CD8-positive, alpha-beta memory T cell (primary cell): ENCODE results near the gene RABGAP1L. TPM values are rescaled to one million over a fixed set of nuclear protein-coding genes. Genes with fewer than 3 reads are reported as not detected.
"Not testable (repeated sequence)": the region's sequence is repeated elsewhere in the genome, so short reads cannot be mapped to it uniquely, and the experiment has no call there.

ENCODE experiments used
- CTCF ChIA-PET: fragments of 350-600 bp; sonication (Branson Sonifier 250); formaldehyde crosslinking; loops from one replicate; lab custom pipeline; 2021; ENCODE audit warnings: antibody characterized with exemption; lab: Charles Lee
- POLR2A ChIA-PET: fragments of 350-600 bp; sonication (Branson Sonifier 250); formaldehyde crosslinking; loops from one replicate; lab custom pipeline; 2021; ENCODE audit warnings: antibody characterized with exemption; lab: Charles Lee
- DNase-seq, 5 donors: peaks; one replicate each; pipeline versions ENCODE4 v3.0.0 to v3.0.0-alpha.2; 2020 to 2022; ENCODE audit warnings: mixed read lengths in 1 of 5
- H3K27ac ChIP-seq: one replicate; pipeline ENCODE4 v1.7.0; 2013; ENCODE audit warnings: low read depth, mild to moderate bottlenecking, low read length, moderate library complexity
- H3K27me3 ChIP-seq: 2 replicates; pipeline ENCODE4 v1.7.0; 2013; ENCODE audit warnings: low read length, mild to moderate bottlenecking; ENCODE audit not compliant: insufficient read depth, poor library complexity, severe bottlenecking
- H3K36me3 ChIP-seq: 2 replicates; pipeline ENCODE4 v1.7.0; 2013; ENCODE audit warnings: mild to moderate bottlenecking, low read length, moderate library complexity; ENCODE audit not compliant: insufficient read depth
- H3K4me1 ChIP-seq: 2 replicates; pipeline ENCODE4 v1.7.0; 2013; ENCODE audit warnings: mild to moderate bottlenecking, low read length, moderate library complexity; ENCODE audit not compliant: insufficient read depth
- H3K4me3 ChIP-seq: 2 replicates; pipeline ENCODE4 v1.7.0; 2013; ENCODE audit warnings: mild to moderate bottlenecking, low read length
- H3K9me3 ChIP-seq: 2 replicates; pipeline ENCODE4 v1.7.0; 2013; ENCODE audit warnings: mild to moderate bottlenecking, low read length
- H3K27ac Mint-ChIP-seq, 8 donors: one replicate each; pipeline ENCODE4 v1.8.0; 2020 to 2021; ENCODE audit warnings: mixed read lengths in 8 of 8, mild to moderate bottlenecking in 6 of 8, inconsistent platforms in 3 of 8, moderate library complexity in 3 of 8
- H3K27me3 Mint-ChIP-seq, 2 donors: one replicate each; pipeline ENCODE4 v1.8.0; 2020 to 2021; ENCODE audit warnings: mixed read lengths in 2 of 2, mild to moderate bottlenecking in 1 of 2, moderate library complexity in 1 of 2
- H3K36me3 Mint-ChIP-seq, 3 donors: one replicate each; pipeline ENCODE4 v1.8.0; 2020 to 2021; ENCODE audit warnings: mixed read lengths in 3 of 3, inconsistent platforms in 1 of 3, mild to moderate bottlenecking in 1 of 3
- H3K4me1 Mint-ChIP-seq, 3 donors: one replicate each; pipeline ENCODE4 v1.8.0; 2020 to 2021; ENCODE audit warnings: mixed read lengths in 3 of 3, inconsistent platforms in 1 of 3, mild to moderate bottlenecking in 1 of 3
- H3K4me3 Mint-ChIP-seq, 7 donors: one replicate each; pipeline ENCODE4 v1.8.0; 2020 to 2021; ENCODE audit warnings: mixed read lengths in 7 of 7, mild to moderate bottlenecking in 6 of 7, moderate library complexity in 4 of 7, inconsistent platforms in 2 of 7
- H3K9me3 Mint-ChIP-seq, 5 donors: one replicate each; pipeline ENCODE4 v1.8.0; 2020 to 2022; ENCODE audit warnings: mixed read lengths in 5 of 5, mild to moderate bottlenecking in 3 of 5, moderate library complexity in 2 of 5, inconsistent platforms in 1 of 5
- polyA plus RNA-seq: library from polyadenylated mRNA; unstranded; fragments of 300-500 nt; fragmentation: Illumina TruSeq; gene quantifications from one replicate; pipeline ENCODE4 v1.2.3, GENCODE V29; 2021
- total RNA-seq, 2 experiments: library from RNA; stranded (reverse); gene quantifications; one replicate each; pipeline ENCODE4 v1.2.3, GENCODE V29; 2021

Gene RABGAP1L
- total and polyA plus RNA-seq, 3 experiments from 2014 or later: 41.7 to 78.5 (median 42.7) TPM

DNA sequence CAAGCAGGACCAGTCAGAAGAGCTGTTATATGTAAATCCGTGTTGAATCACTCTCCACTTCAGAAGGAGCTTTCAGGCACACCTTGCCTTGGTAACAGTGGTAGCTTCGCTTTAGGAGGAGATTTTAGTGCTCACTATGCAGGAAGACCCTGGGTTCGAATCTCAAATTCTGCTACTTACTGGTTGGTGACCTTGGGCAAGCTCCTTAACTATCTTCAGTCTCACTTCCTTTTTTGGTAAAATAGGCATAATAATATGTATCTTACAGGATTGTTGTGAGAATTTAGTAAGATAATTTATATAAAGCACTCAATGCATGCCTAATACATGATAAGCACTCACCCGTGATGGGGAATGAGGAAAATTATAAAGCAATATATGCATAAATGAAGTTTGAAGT lies 241.8 kb downstream of the RABGAP1L start:
- ChIA-PET CTCF (no interaction called here), POLR2A (no interaction called here)
- Mint-ChIP-seq H3K27me3 (no peaks in the 10 kb centered on the region), H3K36me3 (peaks cover 32 to 45% (median 39%) of the 10 kb centered on the region in 3 donors), H3K27ac (no peak overlapping the region), H3K9me3 (peaks cover 0 to 5% (median 0%) of the 10 kb centered on the region in 5 donors), H3K4me1 (peaks cover 23 to 48% (median 25%) of the 10 kb centered on the region in 3 donors), H3K4me3 (no peak overlapping the region)
- Histone ChIP-seq H3K9me3 (no peaks in the 10 kb centered on the region), H3K4me1 (no peaks in the 10 kb centered on the region), H3K27me3 (no peaks in the 10 kb centered on the region), H3K36me3 (no peaks in the 10 kb centered on the region), H3K27ac (no peak overlapping the region), H3K4me3 (no peak overlapping the region)
- no peak for DNase-seq

DNA sequence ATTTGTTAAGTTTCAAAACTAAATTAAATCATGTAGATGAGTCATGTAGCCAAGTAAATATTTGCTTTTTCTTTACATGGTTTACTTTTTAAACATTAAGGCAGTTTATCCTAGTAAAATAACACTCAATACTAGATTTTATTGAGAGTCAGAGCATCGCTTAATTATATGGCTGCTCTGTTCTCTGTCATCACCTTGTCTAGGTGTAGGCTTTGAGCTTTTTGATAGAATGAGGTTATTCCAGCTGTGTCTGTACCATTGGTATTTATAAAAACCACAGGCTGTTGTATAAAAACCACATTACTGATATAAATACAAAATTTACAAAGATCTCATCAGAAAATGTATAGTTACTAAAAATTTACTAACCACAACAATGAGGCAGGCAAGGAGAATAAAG lies 245.9 kb downstream of the RABGAP1L start:
- peaks cover 17 to 25% (median 22%) of the 10 kb centered on the region in 3 donors for H3K36me3 Mint-ChIP-seq
- no peaks in the 10 kb centered on the region for H3K27me3 Mint-ChIP-seq
- H3K9me3 Mint-ChIP-seq: peaks cover 0 to 4% (median 2%) of the 10 kb centered on the region in 5 donors
- H3K36me3 ChIP-seq: no peaks in the 10 kb centered on the region
- no peak overlapping the region for H3K4me3 Mint-ChIP-seq
- ChIA-PET POLR2A (no interaction called here), CTCF (no interaction called here)
- no peak for DNase-seq
- no peaks in the 10 kb centered on the region for H3K4me1 ChIP-seq
- no peak overlapping the region for H3K27ac ChIP-seq
- no peaks in the 10 kb centered on the region for H3K9me3 ChIP-seq
- no peak overlapping the region for H3K27ac Mint-ChIP-seq
- no peak overlapping the region for H3K4me3 ChIP-seq
- peaks cover 17 to 40% (median 20%) of the 10 kb centered on the region in 3 donors for H3K4me1 Mint-ChIP-seq
- no peaks in the 10 kb centered on the region for H3K27me3 ChIP-seq

DNA sequence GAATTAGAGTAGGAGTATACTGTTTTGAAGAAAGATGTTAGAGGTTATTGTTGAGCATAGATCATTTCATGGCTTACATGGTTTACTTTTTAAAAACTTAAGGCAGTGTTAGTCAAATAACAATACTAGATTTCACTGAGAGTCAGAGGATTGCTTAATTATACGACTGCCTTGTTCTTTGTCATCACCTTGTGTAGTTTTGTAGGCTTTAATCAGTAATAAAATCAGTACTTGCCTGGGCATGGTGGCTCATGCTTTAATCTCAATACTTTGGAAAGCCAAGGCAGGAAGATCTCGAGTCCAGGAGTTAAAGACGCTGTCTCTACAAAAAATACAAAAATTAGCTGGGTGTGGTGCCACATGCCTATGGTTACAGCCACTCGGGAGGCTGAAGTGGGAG lies 247.1 kb downstream of the RABGAP1L start:
- Histone ChIP-seq H3K4me3 (no peak overlapping the region), H3K4me1 (no peaks in the 10 kb centered on the region), H3K27ac (no peak overlapping the region), H3K9me3 (no peaks in the 10 kb centered on the region), H3K27me3 (no peaks in the 10 kb centered on the region), H3K36me3 (no peaks in the 10 kb centered on the region)
- DNase-seq: no peak
- Mint-ChIP-seq H3K4me1 (peaks cover 24 to 49% (median 27%) of the 10 kb centered on the region in 3 donors), H3K4me3 (peak overlapping the region in 1 of 7 donors; percentile 15), H3K36me3 (peaks cover 11 to 23% (median 23%) of the 10 kb centered on the region in 3 donors), H3K27me3 (no peaks in the 10 kb centered on the region), H3K27ac (no peak overlapping the region), H3K9me3 (peaks cover 2 to 5% (median 2%) of the 10 kb centered on the region in 5 donors)
- ChIA-PET POLR2A (no interaction called here), CTCF (no interaction called here)

DNA sequence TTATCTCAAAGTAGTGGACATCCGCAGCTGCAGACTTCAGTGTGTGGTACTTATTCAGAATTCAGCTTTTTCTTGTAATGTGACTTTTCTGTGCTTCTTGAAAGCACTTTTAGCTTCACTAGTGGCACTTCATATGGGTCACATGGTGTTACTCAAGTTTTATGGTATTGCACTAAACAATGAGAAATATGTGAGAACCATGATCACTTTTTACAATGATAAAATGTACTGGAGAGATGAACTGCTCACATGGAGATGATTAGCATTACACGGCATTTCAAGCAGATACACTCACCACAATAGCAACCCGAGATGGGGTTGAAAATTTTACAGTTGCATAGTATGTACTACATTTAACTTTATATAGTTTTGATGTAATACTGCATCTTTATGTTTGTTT lies 248.3 kb downstream of the RABGAP1L start:
- Mint-ChIP-seq H3K27ac (no peak overlapping the region), H3K27me3 (no peaks in the 10 kb centered on the region), H3K4me3 (no peak overlapping the region), H3K4me1 (peaks cover 30 to 54% (median 35%) of the 10 kb centered on the region in 3 donors), H3K9me3 (peaks cover 2 to 9% (median 4%) of the 10 kb centered on the region in 5 donors), H3K36me3 (peaks cover 11 to 28% (median 19%) of the 10 kb centered on the region in 3 donors)
- DNase-seq: no peak
- no peaks in the 10 kb centered on the region for H3K36me3 ChIP-seq
- no peaks in the 10 kb centered on the region for H3K27me3 ChIP-seq
- H3K9me3 ChIP-seq: no peaks in the 10 kb centered on the region
- POLR2A ChIA-PET: no interaction called here
- no peaks in the 10 kb centered on the region for H3K4me1 ChIP-seq
- no peak overlapping the region for H3K27ac ChIP-seq
- CTCF ChIA-PET: no interaction called here
- H3K4me3 ChIP-seq: no peak overlapping the region

DNA sequence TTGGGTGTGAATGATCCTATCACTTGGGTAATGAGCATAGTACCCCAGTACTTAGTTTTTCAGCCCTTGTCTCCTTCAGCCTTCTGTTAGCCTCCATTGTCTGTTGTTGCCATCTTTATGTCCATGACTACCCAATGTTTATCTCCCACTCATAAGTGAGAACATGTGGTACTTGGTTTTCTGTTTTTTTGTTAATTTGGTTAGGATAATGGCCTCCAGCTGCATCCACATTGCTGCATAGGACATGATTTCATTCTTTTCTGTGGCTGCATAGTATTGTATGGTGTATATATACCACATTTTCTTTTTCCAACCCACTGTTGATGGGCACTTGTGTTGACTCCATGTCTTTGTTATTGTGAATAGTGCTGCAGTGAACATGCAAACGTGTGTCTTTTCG lies 248.8 kb downstream of the RABGAP1L start:
- Histone ChIP-seq H3K36me3 (no peaks in the 10 kb centered on the region), H3K4me1 (no peaks in the 10 kb centered on the region), H3K27me3 (no peaks in the 10 kb centered on the region), H3K9me3 (no peaks in the 10 kb centered on the region), H3K4me3 (no peak overlapping the region), H3K27ac (no peak overlapping the region)
- Mint-ChIP-seq H3K36me3 (peaks cover 11 to 26% (median 16%) of the 10 kb centered on the region in 3 donors), H3K27me3 (no peaks in the 10 kb centered on the region), H3K27ac (no peak overlapping the region), H3K4me3 (no peak overlapping the region), H3K9me3 (peaks cover 2 to 9% (median 4%) of the 10 kb centered on the region in 5 donors), H3K4me1 (peaks cover 30 to 54% (median 36%) of the 10 kb centered on the region in 3 donors)
- ChIA-PET CTCF (no interaction called here), POLR2A (no interaction called here)
- no peak for DNase-seq

DNA sequence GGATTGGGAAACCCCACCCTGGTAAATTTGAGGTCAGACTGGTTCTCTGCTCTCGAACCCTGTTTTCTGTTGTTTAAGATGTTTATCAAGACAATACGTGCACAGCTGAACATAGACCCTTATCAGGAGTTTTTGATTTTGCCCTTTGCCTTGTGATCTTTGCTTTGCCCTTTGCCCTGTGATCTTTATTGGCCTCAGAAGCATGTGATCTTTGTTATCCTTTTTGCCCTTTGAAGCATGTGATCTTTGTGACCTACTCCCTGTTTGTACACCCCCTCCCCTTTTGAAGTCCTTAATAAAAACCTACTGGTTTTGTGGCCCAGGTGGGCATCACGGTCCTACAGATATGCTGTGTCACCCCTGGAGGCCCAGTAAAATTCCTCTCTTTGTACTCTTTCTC lies 250.5 kb downstream of the RABGAP1L start:
- Mint-ChIP-seq H3K4me1 (peaks cover 41 to 61% (median 52%) of the 10 kb centered on the region in 3 donors), H3K36me3 (peaks cover 9 to 26% (median 13%) of the 10 kb centered on the region in 3 donors)
- H3K27me3 Mint-ChIP-seq, H3K27me3 ChIP-seq, H3K9me3 ChIP-seq, H3K36me3 ChIP-seq, H3K4me3 Mint-ChIP-seq, H3K27ac ChIP-seq, H3K27ac Mint-ChIP-seq, POLR2A ChIA-PET, DNase-seq, H3K4me3 ChIP-seq, H3K4me1 ChIP-seq, CTCF ChIA-PET, H3K9me3 Mint-ChIP-seq: not testable (repeated sequence)

DNA sequence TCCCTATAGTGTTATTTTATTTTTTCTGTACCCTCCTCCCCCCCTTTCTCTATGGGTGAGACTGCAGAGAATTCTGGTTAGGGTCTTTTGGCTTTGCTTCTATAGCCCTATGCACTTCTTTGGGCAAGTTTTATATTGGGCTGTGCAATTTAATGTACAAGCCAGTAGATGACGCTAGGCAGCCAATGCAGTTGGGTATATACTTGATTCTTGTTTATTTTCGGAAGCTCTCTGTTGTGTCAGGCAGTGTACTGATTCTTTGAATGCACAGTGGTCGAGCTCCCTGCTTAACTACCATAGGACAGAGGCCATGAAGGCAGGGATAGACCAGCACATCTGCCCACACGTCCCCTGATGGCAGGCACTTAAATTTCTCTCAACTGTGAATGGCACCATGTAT lies 254.3 kb downstream of the RABGAP1L start:
- Histone ChIP-seq H3K4me1 (no peaks in the 10 kb centered on the region), H3K4me3 (no peak overlapping the region), H3K36me3 (no peaks in the 10 kb centered on the region), H3K27me3 (no peaks in the 10 kb centered on the region), H3K9me3 (no peaks in the 10 kb centered on the region), H3K27ac (no peak overlapping the region)
- H3K4me1 Mint-ChIP-seq: peaks cover 38 to 70% (median 64%) of the 10 kb centered on the region in 3 donors
- peaks cover 0 to 2% of the 10 kb centered on the region in 2 donors for H3K27me3 Mint-ChIP-seq
- ChIA-PET CTCF (no interaction called here), POLR2A (no interaction called here)
- peak overlapping the region in 4 of 7 donors; percentile 7 to 47 (median 26) for H3K4me3 Mint-ChIP-seq
- peak overlapping the region in 1 of 8 donors; percentile 30 for H3K27ac Mint-ChIP-seq
- H3K36me3 Mint-ChIP-seq: peaks cover 5 to 22% (median 9%) of the 10 kb centered on the region in 3 donors
- peaks cover 2 to 8% (median 4%) of the 10 kb centered on the region in 5 donors for H3K9me3 Mint-ChIP-seq
- DNase-seq: no peak

DNA sequence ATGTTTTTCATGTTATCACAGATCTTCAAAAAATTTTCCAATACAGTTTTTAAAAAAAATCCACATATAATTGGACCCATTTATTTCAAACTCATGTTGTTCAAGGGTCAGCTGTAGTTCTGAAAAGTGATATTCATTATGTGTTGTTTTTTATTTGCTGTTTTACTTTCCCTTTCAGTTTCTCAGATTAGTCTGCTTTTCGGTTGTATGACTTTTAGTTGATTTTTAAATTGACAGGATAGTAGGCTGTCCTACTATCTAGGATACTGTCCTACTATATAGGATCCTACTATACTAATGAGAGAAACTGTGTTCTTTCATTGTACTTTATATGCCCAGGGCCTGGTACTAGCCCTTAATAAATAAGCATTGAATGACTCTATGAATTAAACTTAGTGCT lies 254.9 kb downstream of the RABGAP1L start:
- Histone ChIP-seq H3K4me1 (no peaks in the 10 kb centered on the region), H3K27ac (no peak overlapping the region), H3K36me3 (no peaks in the 10 kb centered on the region), H3K27me3 (no peaks in the 10 kb centered on the region), H3K4me3 (no peak overlapping the region), H3K9me3 (no peaks in the 10 kb centered on the region)
- peaks cover 35 to 69% (median 64%) of the 10 kb centered on the region in 3 donors for H3K4me1 Mint-ChIP-seq
- H3K36me3 Mint-ChIP-seq: peaks cover 5 to 22% (median 5%) of the 10 kb centered on the region in 3 donors
- ChIA-PET POLR2A (no interaction called here), CTCF (no interaction called here)
- DNase-seq: no peak
- H3K9me3 Mint-ChIP-seq: peaks cover 2 to 8% (median 3%) of the 10 kb centered on the region in 5 donors
- peak overlapping the region in 6 of 7 donors; percentile 9 to 72 (median 50) for H3K4me3 Mint-ChIP-seq
- peaks cover 0 to 2% of the 10 kb centered on the region in 2 donors for H3K27me3 Mint-ChIP-seq
- H3K27ac Mint-ChIP-seq: peak overlapping the region in 4 of 8 donors; percentile 32 to 75 (median 52)
